Measurements from ENCODE around the gene NOXRED1.

Gene NOXRED1

GRCh38 chr14:77344377-77344996 lies 78.8 kb downstream of the NOXRED1 start:
- Mint-ChIP-seq H3K4me3 (no peak overlapping the region), H3K4me1 (ENCODE audit: low read depth) (peaks cover 21% of the 10 kb centered on the region), H3K9me3 (no peaks in the 10 kb centered on the region), H3K27me3 (no peaks in the 10 kb centered on the region), H3K27ac (no peak overlapping the region), H3K36me3 (ENCODE audit: low read depth) (peaks cover 50% of the 10 kb centered on the region)
- intact Hi-C loops (cut with micrococcal nuclease), result no loop called here
